ENCODE data around the gene KIRREL1.

Gene KIRREL1

GRCh38 chr1:157996433-157996832 is 3.0 kb downstream of the KIRREL1 start:
- Histone ChIP-seq H3K4me3 (ENCODE audit: insufficient read length, low read depth) (no peak overlapping the region), H3K27me3 (ENCODE audit: insufficient read depth, insufficient read length) (no peaks in the 10 kb centered on the region), H3K9me3 (ENCODE audit: insufficient read depth, low read length) (no peaks in the 10 kb centered on the region), H3K36me3 (ENCODE audit: insufficient read depth, insufficient read length, low read length) (peaks cover 57% of the 10 kb centered on the region), H3K4me1 (ENCODE audit: insufficient read depth, insufficient read length) (peaks cover 18% of the 10 kb centered on the region), H3K9ac (ENCODE audit: insufficient read length, low read depth) (no peak overlapping the region)
- TF ChIP-seq YY1 (IDR thresholded peaks at IDR 0.05; ENCODE audit: insufficient read depth, insufficient read length) = no peak
- no peak for TF ChIP-seq ZNF274 (IDR thresholded peaks at IDR 0.05; ENCODE audit: low read depth, low read length)
- no peak for TF ChIP-seq SUZ12 (IDR thresholded peaks at IDR 0.05; ENCODE audit: extremely low read depth, insufficient read depth, insufficient read length)
- no peak for DNase-seq (ENCODE audit: low read depth, low spot score)

- Histone ChIP-seq H3K4me3 (ENCODE audit: insufficient read length, low read depth) (no peak overlapping the region), H3K27me3 (ENCODE audit: insufficient read depth, insufficient read length) (no peaks in the 10 kb centered on the region), H3K4me1 (ENCODE audit: insufficient read depth, insufficient read length) (peaks cover 24% of the 10 kb centered on the region), H3K36me3 (ENCODE audit: insufficient read depth, insufficient read length, low read length) (peaks cover 76% of the 10 kb centered on the region), H3K9me3 (ENCODE audit: insufficient read depth, low read length) (no peaks in the 10 kb centered on the region), H3K9ac (ENCODE audit: insufficient read length, low read depth) (no peak overlapping the region)
- no peak for DNase-seq (ENCODE audit: low read depth, low spot score)
- TF ChIP-seq SUZ12 (IDR thresholded peaks at IDR 0.05; ENCODE audit: extremely low read depth, insufficient read depth, insufficient read length) (no peak), YY1 (IDR thresholded peaks at IDR 0.05; ENCODE audit: insufficient read depth, insufficient read length) (no peak), ZNF274 (IDR thresholded peaks at IDR 0.05; ENCODE audit: low read depth, low read length) (no peak)
Observed at GRCh38 chr1:158000507-158000906, 7.1 kb downstream of the KIRREL1 start.

- TF ChIP-seq ZNF274 (IDR thresholded peaks at IDR 0.05; ENCODE audit: low read depth, low read length) (no peak), YY1 (IDR thresholded peaks at IDR 0.05; ENCODE audit: insufficient read depth, insufficient read length) (no peak), SUZ12 (IDR thresholded peaks at IDR 0.05; ENCODE audit: extremely low read depth, insufficient read depth, insufficient read length) (no peak)
Observed at GRCh38 chr1:158002022-158002630, 8.7 kb downstream of the KIRREL1 start.

GRCh38 chr1:158002631-158003405 is 9.4 kb downstream of the KIRREL1 start:
- H3K36me3 ChIP-seq (ENCODE audit: insufficient read depth, insufficient read length, low read length) = peaks cover 81% of the 10 kb centered on the region
- DNase-seq (ENCODE audit: low read depth, low spot score) = no peak
- peak overlapping the region; percentile 1 for H3K9ac ChIP-seq (ENCODE audit: insufficient read length, low read depth)
- H3K4me3 ChIP-seq (ENCODE audit: insufficient read length, low read depth) = no peak overlapping the region
- no peaks in the 10 kb centered on the region for H3K27me3 ChIP-seq (ENCODE audit: insufficient read depth, insufficient read length)
- no peak for TF ChIP-seq YY1 (IDR thresholded peaks at IDR 0.05; ENCODE audit: insufficient read depth, insufficient read length)
- TF ChIP-seq ZNF274 (IDR thresholded peaks at IDR 0.05; ENCODE audit: low read depth, low read length) = no peak
- TF ChIP-seq SUZ12 (IDR thresholded peaks at IDR 0.05; ENCODE audit: extremely low read depth, insufficient read depth, insufficient read length) = no peak
- H3K9me3 ChIP-seq (ENCODE audit: insufficient read depth, low read length) = no peaks in the 10 kb centered on the region
- peaks cover 28% of the 10 kb centered on the region for H3K4me1 ChIP-seq (ENCODE audit: insufficient read depth, insufficient read length)

More at GRCh38 chr1:158002022-158002630, 8.7 kb downstream of the KIRREL1 start:
- Histone ChIP-seq H3K27me3 (ENCODE audit: insufficient read depth, insufficient read length) (no peaks in the 10 kb centered on the region), H3K9me3 (ENCODE audit: insufficient read depth, low read length) (no peaks in the 10 kb centered on the region), H3K36me3 (ENCODE audit: insufficient read depth, insufficient read length, low read length) (peaks cover 84% of the 10 kb centered on the region), H3K4me3 (ENCODE audit: insufficient read length, low read depth) (no peak overlapping the region), H3K9ac (ENCODE audit: insufficient read length, low read depth) (no peak overlapping the region), H3K4me1 (ENCODE audit: insufficient read depth, insufficient read length) (peaks cover 24% of the 10 kb centered on the region)
- no peak for DNase-seq (ENCODE audit: low read depth, low spot score)

GRCh38 chr1:158003406-158003800 is 10.0 kb downstream of the KIRREL1 start:
- H3K9ac ChIP-seq (ENCODE audit: insufficient read length, low read depth) = peak overlapping the region; percentile 1

GRCh38 chr1:158005224-158005623 is 11.8 kb downstream of the KIRREL1 start:
- Histone ChIP-seq H3K36me3 (ENCODE audit: insufficient read depth, insufficient read length, low read length) (peaks cover 71% of the 10 kb centered on the region), H3K9me3 (ENCODE audit: insufficient read depth, low read length) (no peaks in the 10 kb centered on the region), H3K4me1 (ENCODE audit: insufficient read depth, insufficient read length) (peaks cover 35% of the 10 kb centered on the region), H3K27me3 (ENCODE audit: insufficient read depth, insufficient read length) (no peaks in the 10 kb centered on the region), H3K4me3 (ENCODE audit: insufficient read length, low read depth) (no peak overlapping the region), H3K9ac (ENCODE audit: insufficient read length, low read depth) (no peak overlapping the region)
- DNase-seq (ENCODE audit: low read depth, low spot score) = no peak
- TF ChIP-seq YY1 (IDR thresholded peaks at IDR 0.05; ENCODE audit: insufficient read depth, insufficient read length) = no peak
- no peak for TF ChIP-seq ZNF274 (IDR thresholded peaks at IDR 0.05; ENCODE audit: low read depth, low read length)
- no peak for TF ChIP-seq SUZ12 (IDR thresholded peaks at IDR 0.05; ENCODE audit: extremely low read depth, insufficient read depth, insufficient read length)

More at GRCh38 chr1:158003406-158003800, 10.0 kb downstream of the KIRREL1 start:
- Histone ChIP-seq H3K36me3 (ENCODE audit: insufficient read depth, insufficient read length, low read length) (peaks cover 80% of the 10 kb centered on the region), H3K9me3 (ENCODE audit: insufficient read depth, low read length) (no peaks in the 10 kb centered on the region), H3K4me3 (ENCODE audit: insufficient read length, low read depth) (no peak overlapping the region), H3K4me1 (ENCODE audit: insufficient read depth, insufficient read length) (peaks cover 31% of the 10 kb centered on the region), H3K27me3 (ENCODE audit: insufficient read depth, insufficient read length) (no peaks in the 10 kb centered on the region)
- no peak for DNase-seq (ENCODE audit: low read depth, low spot score)
- TF ChIP-seq ZNF274 (IDR thresholded peaks at IDR 0.05; ENCODE audit: low read depth, low read length) (no peak), YY1 (IDR thresholded peaks at IDR 0.05; ENCODE audit: insufficient read depth, insufficient read length) (no peak), SUZ12 (IDR thresholded peaks at IDR 0.05; ENCODE audit: extremely low read depth, insufficient read depth, insufficient read length) (no peak)

- Histone ChIP-seq H3K4me3 (ENCODE audit: insufficient read length, low read depth) (no peak overlapping the region), H3K4me1 (ENCODE audit: insufficient read depth, insufficient read length) (peaks cover 40% of the 10 kb centered on the region), H3K9me3 (ENCODE audit: insufficient read depth, low read length) (no peaks in the 10 kb centered on the region), H3K9ac (ENCODE audit: insufficient read length, low read depth) (no peak overlapping the region), H3K36me3 (ENCODE audit: insufficient read depth, insufficient read length, low read length) (peaks cover 66% of the 10 kb centered on the region), H3K27me3 (ENCODE audit: insufficient read depth, insufficient read length) (no peaks in the 10 kb centered on the region)
- TF ChIP-seq SUZ12 (IDR thresholded peaks at IDR 0.05; ENCODE audit: extremely low read depth, insufficient read depth, insufficient read length) (no peak), YY1 (IDR thresholded peaks at IDR 0.05; ENCODE audit: insufficient read depth, insufficient read length) (no peak), ZNF274 (IDR thresholded peaks at IDR 0.05; ENCODE audit: low read depth, low read length) (no peak)
- no peak for DNase-seq (ENCODE audit: low read depth, low spot score)
Observed at GRCh38 chr1:158007180-158007579, 13.7 kb downstream of the KIRREL1 start.

Measured in NT2/D1 (cell line).